NCI-H187 (cell line): ENCODE measurements around the gene COL6A2.
"Not testable (repeated sequence)": the region's sequence is repeated elsewhere in the genome, so short reads cannot be mapped to it uniquely, and the experiment has no call there.

ENCODE experiments used
- DNase-seq, 2 experiments: peaks; one replicate each; lab custom pipeline; 2025; lab: John Stamatoyannopoulos, UW

Gene COL6A2

DNA sequence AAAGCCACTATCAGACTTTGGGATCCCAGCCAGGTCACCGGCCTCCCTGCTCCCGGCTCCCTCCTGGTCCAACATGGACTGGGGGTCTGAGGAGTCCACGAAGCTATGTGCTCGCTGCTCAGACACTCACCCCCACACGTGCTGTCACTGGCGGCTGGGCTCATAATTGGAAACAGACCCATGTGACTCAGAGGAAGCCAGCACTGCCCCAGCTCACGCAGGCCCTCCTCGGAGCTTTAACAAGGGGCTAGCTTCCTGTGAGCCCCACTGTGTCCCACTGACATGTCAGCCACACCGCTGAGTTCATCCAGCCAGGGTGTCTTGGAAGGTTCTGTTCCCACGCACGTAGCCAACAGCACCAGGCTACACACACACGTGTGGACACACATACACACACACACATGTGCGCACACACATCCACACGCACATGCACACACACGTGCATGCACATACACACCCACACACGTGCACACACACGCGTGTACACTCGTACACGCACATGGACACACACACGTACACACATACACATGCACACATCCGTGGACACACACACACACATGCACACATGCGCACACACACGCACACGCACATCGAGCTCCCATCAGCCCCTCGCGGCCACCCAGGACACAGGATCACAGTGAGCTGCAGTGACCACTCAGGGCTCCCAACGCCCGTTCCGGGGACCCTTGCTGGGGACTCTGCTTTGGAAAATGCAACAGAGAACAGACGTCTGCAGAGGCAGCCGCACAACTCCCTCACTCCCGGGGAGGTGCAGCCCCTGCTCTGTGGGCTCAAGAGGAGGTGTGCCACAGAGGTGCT, 18.4 kb upstream of the COL6A2 start:
- no peak for DNase-seq

DNA sequence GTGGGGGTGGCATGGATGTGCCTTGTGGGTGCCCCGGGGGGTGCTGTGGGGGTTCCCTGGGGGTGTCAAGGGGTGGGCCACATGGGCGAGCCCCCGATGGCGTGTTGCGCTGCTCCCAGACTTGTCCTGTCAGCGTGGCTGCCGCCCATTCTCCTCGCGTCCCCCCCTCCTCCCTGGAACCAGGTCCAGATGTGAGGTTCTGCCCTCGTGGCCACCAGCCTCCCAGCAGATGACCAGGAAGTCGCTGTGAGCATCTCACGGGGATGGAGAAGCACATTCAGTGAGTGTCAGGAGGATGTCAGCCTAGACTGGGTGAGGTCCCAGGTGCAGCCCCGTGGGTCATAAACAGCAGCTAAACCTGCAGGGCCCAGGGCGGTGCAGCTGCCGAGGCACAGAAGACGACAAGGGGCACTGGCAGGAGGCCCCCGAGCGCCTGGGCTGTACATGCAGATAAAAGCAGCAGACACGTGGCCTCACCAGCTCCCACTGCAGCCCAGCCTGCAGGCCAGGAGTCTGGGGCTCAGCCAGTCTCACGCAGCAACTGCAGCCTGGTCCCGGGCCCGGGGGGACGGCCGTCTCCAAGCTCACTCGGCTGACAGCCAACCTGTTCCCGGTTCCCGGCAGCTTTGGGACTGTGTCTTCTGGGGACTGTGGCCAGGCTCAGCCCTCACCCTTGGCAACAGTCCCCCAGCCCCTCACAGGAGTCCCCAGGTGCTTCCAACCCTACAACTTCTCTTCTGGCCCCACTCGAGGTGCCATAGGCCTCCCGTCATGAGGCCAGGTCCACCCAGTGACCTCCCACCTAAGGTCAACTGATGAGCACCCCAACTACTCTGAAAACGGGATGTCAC, 17.5 kb upstream of the COL6A2 start:
- no peak for DNase-seq

DNA sequence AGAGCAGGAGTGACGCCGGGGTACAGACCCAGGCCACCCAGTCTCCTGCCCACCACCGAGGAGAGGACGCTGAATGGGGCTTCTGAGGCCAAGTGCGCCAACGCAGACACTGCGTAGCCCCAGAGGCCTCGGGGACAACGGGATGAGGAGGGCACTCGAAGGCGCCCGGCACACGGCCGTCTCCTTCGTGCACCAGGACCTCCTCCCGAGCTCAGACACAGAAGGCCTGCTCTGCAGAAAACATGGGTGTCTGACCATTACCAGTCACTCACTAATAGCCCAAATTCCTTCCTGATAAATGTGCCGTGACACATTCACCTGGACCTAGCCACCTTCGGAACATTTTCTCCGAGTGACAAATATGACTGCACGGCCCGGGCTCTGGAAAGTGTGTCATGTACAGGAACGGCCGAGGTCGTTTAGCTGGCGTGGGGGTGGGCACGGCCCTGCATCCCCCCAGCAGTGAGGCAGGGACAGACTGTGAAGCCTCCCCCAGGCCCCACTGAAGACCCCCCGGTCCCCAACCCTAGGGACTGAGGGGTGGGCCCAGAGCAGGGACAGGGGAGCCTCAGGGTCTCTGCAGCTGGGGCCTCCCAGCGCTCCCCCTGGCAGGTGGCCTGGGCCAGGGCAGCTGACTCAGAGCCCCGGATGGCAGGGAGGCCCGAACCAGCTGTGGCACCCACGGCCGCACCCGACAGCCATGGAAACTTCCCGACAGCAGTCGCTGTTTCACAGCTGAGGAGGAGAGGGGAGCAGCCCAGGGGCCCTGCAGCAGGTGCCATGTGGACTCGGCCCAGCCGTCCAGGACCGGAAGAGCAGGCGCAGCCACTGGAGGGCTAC, 16.7 kb upstream of the COL6A2 start:
- no peak for DNase-seq

DNA sequence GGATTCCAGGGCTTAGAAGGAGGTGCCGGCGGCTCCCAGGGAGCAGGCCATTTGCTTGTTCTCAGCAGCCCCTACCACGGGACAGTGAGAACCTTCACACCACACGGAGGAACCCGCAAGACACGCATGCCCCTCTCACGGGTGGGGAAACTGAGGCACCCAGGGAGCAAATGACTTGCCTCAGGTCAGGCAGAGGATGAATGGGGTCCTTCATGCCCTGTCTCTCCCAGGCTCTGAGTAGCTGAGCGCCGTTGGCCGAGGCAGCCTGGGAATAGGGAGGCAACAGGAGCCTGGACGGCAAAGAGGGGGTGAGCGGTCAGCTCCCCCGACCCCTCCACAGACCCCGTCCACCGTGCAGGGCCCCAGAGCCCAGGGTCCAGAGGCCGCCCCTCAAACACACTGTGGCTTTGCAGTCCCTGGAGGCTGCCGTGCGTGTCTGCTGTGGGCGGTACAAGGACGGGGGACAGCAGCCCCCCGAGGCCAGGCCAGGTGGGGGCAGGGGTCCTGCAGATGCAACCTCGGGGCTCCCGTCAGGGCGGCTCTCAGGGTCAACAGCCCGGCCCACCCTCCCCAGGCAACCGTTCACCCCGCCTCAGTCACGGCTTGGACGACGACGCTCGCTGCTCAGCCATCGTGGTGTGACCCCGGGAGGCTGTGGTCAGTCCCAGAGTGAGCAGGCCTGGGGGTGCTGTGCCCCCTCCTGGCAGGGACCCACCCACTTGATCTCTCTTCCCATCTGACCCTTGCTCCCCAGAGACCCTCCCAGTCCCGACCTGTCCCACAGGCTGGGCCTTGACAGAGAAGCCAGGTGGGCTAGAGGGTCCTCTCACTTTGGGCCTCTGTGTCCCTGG, 15.8 kb upstream of the COL6A2 start:
- DNase-seq, result no peak

DNA sequence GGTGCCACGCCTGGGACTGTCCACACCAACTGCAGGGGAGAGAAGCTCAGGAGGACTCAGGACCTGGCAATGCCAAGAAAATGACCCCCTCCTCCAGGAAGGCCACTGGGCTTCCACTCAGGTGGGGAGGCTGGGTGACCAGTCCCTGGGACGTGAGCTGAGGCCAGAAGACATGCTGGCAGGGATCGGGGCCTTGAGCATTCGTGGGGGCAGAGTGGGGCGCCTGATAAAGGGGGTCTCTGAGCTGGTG, 15.3 kb upstream of the COL6A2 start:
- DNase-seq, result no peak

DNA sequence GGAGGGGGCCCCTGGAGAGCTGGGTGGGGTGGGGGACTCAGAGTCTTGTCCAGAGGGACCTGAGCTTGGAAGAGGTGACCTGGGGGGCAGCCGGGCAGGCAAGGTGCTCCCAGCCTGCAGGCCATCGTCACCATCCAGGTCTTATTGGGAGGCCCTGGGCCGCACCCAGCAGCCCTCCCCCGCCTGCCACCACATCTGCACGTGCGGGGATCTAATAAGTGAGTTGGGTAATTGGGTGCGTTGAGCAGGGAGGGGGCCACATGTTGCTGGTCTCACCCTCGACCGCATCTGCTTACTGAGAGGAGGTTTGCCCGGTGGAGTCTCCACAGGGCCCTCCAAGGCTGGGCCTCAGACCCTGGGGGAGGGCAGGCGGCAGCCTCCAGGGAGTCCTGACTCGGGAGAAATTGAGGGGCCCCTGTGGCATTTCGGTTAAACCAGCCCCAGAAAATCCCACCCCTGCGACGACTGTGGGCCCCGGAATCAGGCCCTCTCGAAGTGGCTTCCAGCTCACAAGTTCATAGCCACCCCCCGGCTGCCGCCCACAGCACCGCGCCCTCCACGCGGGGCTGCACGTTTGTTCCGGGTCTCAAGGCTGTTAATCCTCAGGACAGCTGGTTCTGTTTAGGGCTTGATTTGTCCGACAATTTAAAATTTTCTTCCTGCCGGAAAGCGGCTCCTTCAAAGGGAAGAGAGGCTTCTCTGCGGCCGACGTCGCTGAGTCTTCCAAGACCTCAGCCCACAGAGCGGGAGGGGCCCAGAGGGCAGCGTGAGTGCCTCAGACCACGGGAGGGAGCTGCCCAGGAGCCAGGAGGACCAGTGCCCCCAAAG, 14.7 kb upstream of the COL6A2 start:
- DNase-seq, result no peak

DNA sequence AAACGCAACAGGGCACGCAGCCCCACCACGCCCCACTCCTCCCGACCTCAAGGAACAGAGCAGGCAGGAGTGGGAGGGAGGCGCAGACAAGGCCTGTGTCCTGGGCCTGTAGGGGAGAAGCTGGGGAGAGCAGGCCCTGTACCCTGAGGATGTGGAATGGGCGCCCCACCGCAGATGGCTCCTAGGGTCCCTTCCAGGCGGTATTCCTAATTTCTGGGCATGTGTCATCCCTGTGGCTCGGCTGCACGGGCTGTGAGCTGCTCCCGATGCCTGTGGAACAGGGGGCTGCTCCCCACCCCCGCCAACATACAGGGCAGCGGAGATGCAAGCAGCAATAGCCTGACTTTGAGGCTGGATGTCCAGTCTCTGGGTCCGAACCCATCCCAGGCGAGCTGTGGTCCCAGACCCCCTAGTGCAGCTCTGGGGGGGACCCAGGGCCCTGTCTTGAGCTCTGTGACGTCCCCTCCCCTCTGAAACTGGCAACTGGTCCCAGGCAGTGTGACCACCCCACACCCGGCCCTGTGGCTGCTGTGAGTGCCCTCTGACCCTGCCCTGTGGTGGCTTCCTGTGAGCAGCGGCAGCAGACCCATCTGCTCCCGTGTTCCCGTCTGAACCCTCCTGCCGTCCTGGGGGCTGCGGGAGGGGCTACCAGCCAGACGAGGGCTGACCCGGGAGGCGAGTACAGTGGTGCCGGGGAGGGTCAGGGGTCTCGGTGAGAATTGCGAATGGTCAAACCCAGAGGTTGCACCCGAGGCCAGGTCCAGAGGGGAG, 13.9 kb upstream of the COL6A2 start:
- no peak for DNase-seq

DNA sequence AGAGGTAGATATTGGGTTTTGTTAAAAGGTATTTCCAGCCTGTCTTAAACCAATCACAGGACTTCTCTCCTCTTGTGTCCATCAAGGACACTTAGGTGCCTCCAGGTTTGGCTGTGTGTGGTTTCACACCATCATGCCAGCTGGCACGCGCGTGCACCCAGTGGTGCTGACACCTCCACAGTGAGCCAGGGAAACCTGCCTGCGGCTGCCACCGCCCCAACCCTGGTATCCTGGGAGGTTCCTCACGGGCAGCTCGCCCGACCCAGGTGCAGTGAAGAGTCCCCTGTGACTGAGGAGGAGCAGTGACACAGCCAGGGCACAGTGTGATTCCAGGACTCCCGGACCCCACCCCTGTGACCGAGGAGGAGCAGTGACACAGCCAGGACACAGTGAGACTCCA, 13.2 kb upstream of the COL6A2 start:
- DNase-seq, result no peak

DNA sequence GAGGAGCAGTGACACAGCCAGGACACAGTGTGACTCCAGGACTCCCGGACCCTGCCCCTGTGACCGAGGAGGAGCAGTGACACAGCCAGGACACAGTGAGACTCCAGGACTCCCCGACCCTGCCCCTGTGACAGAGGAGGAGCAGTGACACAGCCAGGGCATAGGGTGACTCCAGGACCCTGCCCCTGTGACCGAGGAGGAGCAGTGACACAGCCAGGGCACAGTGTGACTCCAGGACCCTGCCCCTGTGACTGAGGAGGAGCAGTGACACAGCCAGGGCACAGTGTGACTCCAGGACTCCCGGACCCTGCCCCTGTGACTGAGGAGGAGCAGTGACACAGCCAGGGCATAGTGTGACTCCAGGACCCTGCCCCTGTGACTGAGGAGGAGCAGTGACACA, 12.7 kb upstream of the COL6A2 start:
- not testable (repeated sequence) for DNase-seq

DNA sequence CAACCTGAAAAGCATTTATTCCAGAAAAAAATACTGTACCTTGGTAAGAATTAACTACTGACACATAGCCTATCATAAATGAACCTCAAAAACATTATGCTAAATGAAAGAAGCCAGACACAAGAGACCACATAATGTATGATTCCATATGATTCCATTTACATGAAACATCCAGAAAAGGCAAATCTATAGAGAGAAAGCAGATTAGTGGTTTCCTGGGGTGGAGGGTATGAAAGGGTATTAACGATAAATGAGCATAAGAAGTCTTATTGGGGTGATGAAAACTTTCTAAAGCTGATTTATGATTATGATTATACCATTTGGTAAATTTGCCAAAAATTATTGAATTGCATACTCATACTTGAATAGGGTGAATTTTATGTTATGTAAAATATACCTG, 10.3 kb upstream of the COL6A2 start:
- no peak for DNase-seq

DNA sequence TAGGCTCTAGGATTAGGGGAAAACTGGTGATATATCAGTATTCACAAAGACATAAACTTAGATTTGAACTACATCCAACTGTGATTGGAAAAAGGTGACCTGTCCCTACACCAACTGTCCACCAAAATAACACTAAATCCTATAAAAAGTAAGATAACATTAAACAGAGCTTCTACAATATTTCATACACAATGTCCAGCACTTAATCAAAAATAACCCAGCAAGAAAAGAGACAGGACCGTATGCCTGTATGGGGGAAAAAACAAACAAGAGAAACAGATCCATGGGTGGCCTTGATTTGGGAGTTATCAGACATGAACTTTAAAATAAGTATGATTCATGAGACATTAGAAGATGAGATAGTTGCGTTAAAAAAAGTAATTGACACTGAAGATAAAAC, 9.7 kb upstream of the COL6A2 start:
- DNase-seq, result no peak

DNA sequence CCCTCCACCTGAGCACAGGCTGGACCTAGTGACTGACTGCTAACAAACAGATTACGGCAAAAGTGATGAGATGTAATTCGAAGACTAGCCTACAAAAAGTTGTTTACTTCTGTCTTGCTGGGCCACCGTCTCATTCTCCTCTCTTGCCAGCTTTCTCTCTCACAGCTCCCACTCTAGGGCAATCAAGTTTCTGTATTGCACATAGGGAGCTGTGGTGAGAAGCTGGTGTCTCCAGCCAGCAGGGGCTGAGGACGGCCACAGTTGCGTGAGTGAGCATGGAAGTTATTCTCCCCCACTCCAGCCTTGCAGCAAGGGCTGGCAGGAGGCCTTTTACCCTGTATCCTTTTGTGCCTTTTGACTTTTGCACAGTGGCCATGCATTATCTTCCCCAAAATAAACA, 8.6 kb upstream of the COL6A2 start:
- DNase-seq, result no peak

DNA sequence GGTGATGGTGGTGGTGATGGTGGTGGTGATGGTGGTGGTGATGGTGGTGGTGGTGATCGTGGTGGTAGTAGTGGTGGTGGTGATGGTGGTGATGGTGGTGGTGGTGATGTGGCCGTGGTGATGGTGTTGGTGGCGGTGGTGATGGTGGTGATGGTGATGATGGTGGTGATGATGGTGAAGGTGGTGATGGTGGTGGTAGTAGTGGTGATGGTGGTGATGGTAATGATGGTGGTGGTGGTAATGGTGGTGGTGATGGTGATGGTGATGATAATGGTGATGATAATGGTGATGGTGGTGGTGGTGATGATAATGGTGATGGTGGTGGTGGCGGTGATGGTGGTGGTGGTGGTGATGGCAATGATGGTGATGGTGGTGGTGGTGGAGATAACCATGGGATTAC, 6.8 kb upstream of the COL6A2 start:
- no peak for DNase-seq

DNA sequence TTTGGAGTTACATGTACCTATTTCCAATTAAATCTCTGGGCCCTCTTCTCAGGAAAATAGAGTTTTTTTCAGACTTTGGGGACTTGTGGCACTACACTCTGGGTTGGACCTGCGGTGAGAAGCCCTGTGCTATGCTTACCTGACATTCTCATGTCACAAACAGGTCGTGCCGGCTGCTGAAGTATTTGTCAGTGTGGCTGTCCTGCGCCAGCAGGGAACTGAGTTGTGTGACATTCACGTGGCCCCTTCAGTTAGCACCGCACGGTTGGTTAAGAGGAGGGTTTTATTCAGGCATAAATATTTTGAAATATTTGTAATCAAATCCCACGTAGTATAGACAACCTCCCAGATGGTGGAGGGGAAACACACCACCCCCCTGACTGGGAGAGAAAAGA, 6.3 kb upstream of the COL6A2 start:
- DNase-seq, result no peak

DNA sequence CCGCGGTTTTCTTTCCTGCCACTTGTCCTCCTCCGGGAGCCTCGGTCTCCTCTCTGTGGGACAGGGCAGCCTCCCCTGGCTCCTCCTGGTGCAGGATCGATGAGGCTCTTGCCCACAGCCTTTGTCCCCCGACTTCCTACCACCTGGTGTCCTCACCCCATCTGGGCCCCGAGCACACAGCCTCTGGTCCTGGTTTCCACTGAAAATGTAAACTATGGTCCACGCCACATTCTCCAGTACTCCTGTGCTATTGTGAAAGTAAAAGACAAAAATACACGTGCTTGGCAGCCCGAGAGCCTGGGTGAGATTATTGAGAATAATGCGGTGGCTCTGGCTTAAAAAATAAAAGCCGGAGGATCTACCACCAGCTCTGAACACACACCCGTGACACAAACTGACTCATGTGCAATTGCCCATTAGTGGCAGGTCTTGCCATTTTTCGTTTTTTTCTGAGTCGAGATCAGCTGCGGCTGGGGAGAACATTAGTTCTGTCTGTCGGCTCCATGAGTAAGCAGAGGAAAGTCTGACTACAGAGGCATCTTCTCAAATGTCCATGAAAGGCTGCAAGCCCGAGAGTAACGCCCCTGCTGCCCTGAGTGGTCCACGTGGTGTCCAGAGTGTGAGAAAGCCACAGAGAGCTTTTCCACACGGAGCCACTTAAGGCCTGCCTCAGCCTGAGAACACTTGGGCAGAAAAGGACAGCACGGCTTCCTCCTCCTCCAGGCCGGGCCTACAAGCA, 5.7 kb upstream of the COL6A2 start:
- DNase-seq, result no peak

DNA sequence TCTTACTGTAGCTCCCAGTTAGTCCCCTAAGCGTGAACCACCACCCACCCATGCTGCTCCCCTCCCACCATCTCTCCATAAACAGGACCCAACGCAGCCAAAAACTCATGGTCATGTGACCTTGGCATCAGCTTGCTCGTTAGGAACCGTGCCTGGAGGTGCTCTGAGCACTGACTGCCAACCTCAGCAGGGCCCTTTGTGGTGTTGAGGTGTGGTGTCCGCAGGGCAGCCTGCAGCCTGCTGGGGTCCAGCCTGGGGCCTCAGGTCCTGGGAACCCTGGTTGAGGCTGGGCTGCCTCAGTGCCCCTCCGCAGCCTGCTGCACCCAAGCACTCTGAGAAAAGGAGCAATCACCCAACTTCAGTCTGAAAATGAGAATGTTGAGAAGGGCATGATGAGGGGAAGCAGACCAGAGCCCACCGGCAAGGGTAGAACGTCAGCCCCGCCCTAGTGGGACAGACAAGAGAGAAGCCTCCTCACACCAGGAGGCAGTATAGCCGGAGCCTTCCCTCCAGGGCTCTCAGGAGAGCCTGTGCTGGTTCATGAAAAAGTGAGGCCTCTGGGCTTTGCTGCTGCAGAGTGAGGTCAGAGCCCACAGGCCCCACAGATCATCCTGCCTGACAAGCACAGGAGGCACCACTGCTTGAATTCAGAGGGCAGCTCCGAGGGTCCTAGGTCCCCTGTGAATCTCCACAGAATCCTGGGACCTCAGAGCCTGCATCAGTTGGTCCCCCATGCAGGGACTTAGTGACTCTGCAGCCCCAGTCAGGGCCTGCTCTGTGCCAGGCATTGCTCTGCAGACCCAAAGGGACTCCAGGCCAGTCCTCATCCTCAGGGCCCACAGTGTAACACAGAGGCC, 4.9 kb upstream of the COL6A2 start:
- no peak for DNase-seq

DNA sequence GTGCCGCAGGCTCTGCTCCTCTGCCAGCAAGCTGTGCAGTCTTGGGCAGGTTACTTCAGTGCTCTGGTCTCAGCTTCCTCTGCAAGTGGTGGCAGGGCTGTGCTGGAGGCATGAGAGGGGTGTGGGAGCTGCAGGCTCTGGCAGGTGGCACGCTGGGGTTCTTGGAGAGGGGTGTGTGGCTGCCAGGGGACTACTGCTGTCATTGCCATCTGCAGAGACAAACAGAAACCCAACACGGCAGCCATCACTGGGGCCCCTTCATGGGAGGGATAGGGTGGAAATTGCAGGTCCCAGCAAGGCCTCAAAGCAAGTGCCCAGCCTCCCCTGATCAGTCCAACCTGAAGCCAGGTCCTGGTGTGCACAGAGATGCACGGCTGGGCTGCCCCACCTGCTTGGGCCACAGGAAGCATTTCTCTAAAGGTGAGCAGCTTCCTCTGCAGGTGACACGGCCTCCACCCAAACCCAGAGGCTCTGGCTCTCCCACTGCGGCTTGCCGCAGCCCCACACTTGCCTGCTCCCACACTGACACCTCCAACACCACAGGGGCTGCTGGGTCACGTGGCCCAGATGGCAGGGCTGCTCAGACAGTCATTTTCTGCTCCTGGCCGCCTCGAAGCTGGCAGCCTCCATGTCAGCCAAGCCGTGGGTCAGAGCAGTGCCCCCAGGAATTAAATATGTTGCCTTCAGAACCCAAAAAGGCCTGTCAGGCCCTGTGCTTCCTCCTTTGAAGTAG, 4.1 kb upstream of the COL6A2 start:
- DNase-seq, result no peak
